GM12873 (cell line): ENCODE measurements around the gene EHMT1.

Source experiments
- CTCF ChIP-seq: IDR thresholded peaks from 2 replicates; pipeline ENCODE4 v1.5.1; 2012; ENCODE audit warnings: low read depth, mild to moderate bottlenecking, moderate library complexity, low read length, control low read depth; ENCODE audit not compliant: insufficient read depth; ENCODE audit errors: missing control alignments

EHMT1 gene

GRCh38 chr9:137606005-137606621 is 12.7 kb upstream of the EHMT1 start:
- TF ChIP-seq CTCF, result no peak

- TF ChIP-seq CTCF, result no peak
These were observed 12.1 kb upstream of the EHMT1 start for GRCh38 chr9:137606734-137607138.

GRCh38 chr9:137607141-137607857 is 11.5 kb upstream of the EHMT1 start:
- TF ChIP-seq CTCF, result no peak

- no peak for TF ChIP-seq CTCF
These were observed 7.9 kb upstream of the EHMT1 start for GRCh38 chr9:137610944-137611343.

GRCh38 chr9:137611623-137612609 is 6.9 kb upstream of the EHMT1 start:
- TF ChIP-seq CTCF, result no peak

- TF ChIP-seq CTCF, result no peak
These were observed 6.1 kb upstream of the EHMT1 start for GRCh38 chr9:137612741-137613142.

GRCh38 chr9:137613259-137613658 is 5.5 kb upstream of the EHMT1 start:
- no peak for TF ChIP-seq CTCF
